ENCODE results near the gene WDR81.

DNA sequence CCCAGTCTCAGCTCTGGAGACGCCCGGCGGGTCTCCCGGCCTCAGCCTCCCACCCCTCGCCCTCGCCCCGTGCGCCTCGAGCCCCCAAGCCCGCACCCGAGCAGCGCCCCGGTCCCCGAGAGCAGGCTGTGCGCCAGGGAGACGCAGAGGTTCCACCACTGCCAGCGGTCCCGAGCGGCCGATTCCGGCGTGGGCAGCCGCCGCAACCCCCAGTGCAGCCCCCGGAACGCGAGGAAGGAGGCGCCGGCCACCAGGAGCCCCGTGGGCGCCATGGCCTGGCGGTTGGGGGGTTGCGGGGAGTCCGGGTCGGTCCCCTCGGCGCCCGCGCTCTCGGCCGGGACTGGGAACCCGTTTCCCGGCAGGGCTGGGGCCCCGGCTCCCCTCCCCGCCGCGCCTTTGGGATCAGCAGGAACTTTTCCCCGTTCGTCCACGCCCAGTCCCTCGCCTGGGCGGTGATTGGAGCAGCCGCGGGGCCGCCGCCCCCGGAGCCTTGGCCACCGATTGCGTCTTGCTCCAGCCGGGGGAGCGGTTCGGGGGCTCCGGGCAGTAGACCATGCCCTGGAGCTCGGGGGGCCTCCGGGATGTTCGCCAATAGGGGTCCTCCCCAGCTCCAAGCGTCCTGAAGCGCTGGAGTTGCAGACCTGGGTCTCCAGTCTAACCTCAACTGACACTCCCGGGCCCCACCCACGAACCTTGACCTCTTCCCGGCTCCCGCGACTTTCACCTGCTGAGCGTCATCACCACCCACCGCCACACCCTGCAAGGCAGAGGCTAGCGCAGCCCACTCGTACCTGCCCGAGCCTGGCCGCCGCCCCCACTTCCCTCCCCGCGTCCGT lies 14.3 kb upstream of the WDR81 start, which contains the start of gene TLCD2:
- TF ChIP-seq FOXA1 (IDR thresholded peaks at IDR 0.05) (no peak), ELF4 (IDR thresholded peaks at IDR 0.05) (no peak), SUZ12 (IDR thresholded peaks at IDR 0.05) (no peak), L3MBTL2 (conservative IDR thresholded peaks at IDR 0.05) (no peak), FOXM1 (IDR thresholded peaks at IDR 0.05; ENCODE audit: borderline replicate concordance) (no peak), SP1 (IDR thresholded peaks at IDR 0.05) (no peak), TARDBP (IDR thresholded peaks at IDR 0.05) (no peak), HDGF (IDR thresholded peaks at IDR 0.05; ENCODE audit: borderline replicate concordance) (no peak), FOXK2 (IDR thresholded peaks at IDR 0.05) (no peak), BHLHE40 (IDR thresholded peaks at IDR 0.05; ENCODE audit: borderline replicate concordance) (no peak)
- TF ChIP-seq, protein P1, sequence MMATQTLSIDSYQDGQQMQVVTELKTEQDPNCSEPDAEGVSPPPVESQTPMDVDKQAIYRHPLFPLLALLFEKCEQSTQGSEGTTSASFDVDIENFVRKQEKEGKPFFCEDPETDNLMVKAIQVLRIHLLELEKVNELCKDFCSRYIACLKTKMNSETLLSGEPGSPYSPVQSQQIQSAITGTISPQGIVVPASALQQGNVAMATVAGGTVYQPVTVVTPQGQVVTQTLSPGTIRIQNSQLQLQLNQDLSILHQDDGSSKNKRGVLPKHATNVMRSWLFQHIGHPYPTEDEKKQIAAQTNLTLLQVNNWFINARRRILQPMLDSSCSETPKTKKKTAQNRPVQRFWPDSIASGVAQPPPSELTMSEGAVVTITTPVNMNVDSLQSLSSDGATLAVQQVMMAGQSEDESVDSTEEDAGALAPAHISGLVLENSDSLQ (IDR thresholded peaks at IDR 0.05): no peak
